CD14-positive monocyte (primary cell): Measurements from ENCODE around the gene LATS2. TPM values are rescaled to one million over a fixed set of nuclear protein-coding genes. Genes with fewer than 3 reads are reported as not detected.
"Not testable (repeated sequence)": the region's sequence is repeated elsewhere in the genome, so short reads cannot be mapped to it uniquely, and the experiment has no call there.

Source experiments
- DNase-seq, 3 donors: peaks; one replicate each; pipeline ENCODE4 v3.0.0-alpha.2; 2011 to 2022
- H2AFZ ChIP-seq: 2 replicates; pipeline ENCODE4 v1.6.0; 2012; ENCODE audit warnings: mild to moderate bottlenecking, low read depth, low read length, inconsistent platforms; ENCODE audit not compliant: insufficient read depth, poor library complexity, severe bottlenecking
- H3K27ac ChIP-seq, 2 donors: 1 replicate in 1 of 2; 2 replicates in 1 of 2; pipeline ENCODE4 v1.5.1; 2012 to 2013; ENCODE audit warnings: low read length in 2 of 2, control low read depth in 1 of 2, inconsistent platforms in 1 of 2, low read depth in 1 of 2, mild to moderate bottlenecking in 1 of 2
- H3K27me3 ChIP-seq, 2 donors: one replicate each; pipeline versions ENCODE4 v1.6.0 to v1.6.1; 2011 to 2013; ENCODE audit warnings: low read length in 2 of 2; ENCODE audit not compliant: control insufficient read depth in 2 of 2, insufficient read depth in 2 of 2
- H3K36me3 ChIP-seq, 2 donors: replicated peaks in 1 of 2; 1 replicate in 1 of 2; 2 replicates in 1 of 2; pipeline versions ENCODE4 v1.5.1 to v1.6.1; 2012 to 2013; ENCODE audit warnings: low read length in 2 of 2, control low read depth in 1 of 2, inconsistent platforms in 1 of 2, mild to moderate bottlenecking in 1 of 2; ENCODE audit not compliant: insufficient read depth in 2 of 2, control insufficient read depth in 1 of 2
- H3K4me1 ChIP-seq, 2 donors: 1 replicate in 1 of 2; 2 replicates in 1 of 2; pipeline versions ENCODE4 v1.5.1 to v1.6.1; 2012 to 2013; ENCODE audit warnings: low read length in 2 of 2, control low read depth in 1 of 2, inconsistent platforms in 1 of 2, mild to moderate bottlenecking in 1 of 2, moderate library complexity in 1 of 2; ENCODE audit not compliant: insufficient read depth in 2 of 2, control insufficient read depth in 1 of 2
- H3K4me2 ChIP-seq: replicated peaks from 2 replicates; pipeline ENCODE3; 2012; ENCODE audit warnings: low read length, moderate library complexity, mild to moderate bottlenecking; ENCODE audit not compliant: poor library complexity, severe bottlenecking; ENCODE audit errors: extremely low read depth
- H3K4me3 ChIP-seq, 3 experiments: fragments of 200-600 bp in 1 of 3; sonication (generic) in 1 of 3; replicated peaks in 1 of 3; 1 replicate in 2 of 3; 2 replicates in 1 of 3; pipeline ENCODE4 v1.5.1; 2011 to 2013; ENCODE audit warnings: low read length in 3 of 3, mild to moderate bottlenecking in 3 of 3, control low read depth in 2 of 3, low read depth in 2 of 3, inconsistent platforms in 1 of 3, moderate library complexity in 1 of 3
- H3K79me2 ChIP-seq: 2 replicates; pipeline ENCODE4 v1.6.0; 2012; ENCODE audit warnings: mild to moderate bottlenecking, control low read depth, inconsistent platforms, low read length, moderate library complexity; ENCODE audit not compliant: insufficient read depth
- H3K9ac ChIP-seq: 2 replicates; pipeline ENCODE4 v1.6.0; 2017; ENCODE audit warnings: low read length, mild to moderate bottlenecking; ENCODE audit not compliant: insufficient read depth, poor library complexity, severe bottlenecking
- H3K9me3 ChIP-seq, 2 donors: replicated peaks in 1 of 2; 1 replicate in 1 of 2; 2 replicates in 1 of 2; pipeline versions ENCODE4 v1.5.1 to v1.6.1; 2012 to 2013; ENCODE audit warnings: low read length in 2 of 2, control low read depth in 1 of 2; ENCODE audit not compliant: control insufficient read depth in 1 of 2, insufficient read depth in 1 of 2
- H4K20me1 ChIP-seq: 2 replicates; pipeline ENCODE4 v1.6.0; 2012; ENCODE audit warnings: mild to moderate bottlenecking, low read length, control low read depth, moderate library complexity; ENCODE audit not compliant: insufficient read depth
- H3K27ac Mint-ChIP-seq, 7 donors: one replicate each; pipeline ENCODE4 v1.8.0; 2020; ENCODE audit warnings: mild to moderate bottlenecking in 7 of 7, mixed read lengths in 7 of 7, moderate library complexity in 6 of 7, inconsistent platforms in 2 of 7
- H3K27me3 Mint-ChIP-seq, 3 donors: one replicate each; pipeline ENCODE4 v1.8.0; 2021 to 2022; ENCODE audit warnings: low read depth in 3 of 3, mild to moderate bottlenecking in 3 of 3, mixed read lengths in 3 of 3, moderate library complexity in 3 of 3, inconsistent platforms in 1 of 3
- H3K36me3 Mint-ChIP-seq, 2 donors: one replicate each; pipeline ENCODE4 v1.8.0; 2020; ENCODE audit warnings: mixed read lengths in 2 of 2, inconsistent platforms in 1 of 2, mild to moderate bottlenecking in 1 of 2
- H3K4me1 Mint-ChIP-seq: one replicate; pipeline ENCODE4 v1.8.0; 2020; ENCODE audit warnings: mild to moderate bottlenecking, mixed read lengths
- H3K4me3 Mint-ChIP-seq, 2 donors: one replicate each; pipeline ENCODE4 v1.8.0; 2020; ENCODE audit warnings: mild to moderate bottlenecking in 2 of 2, mixed read lengths in 2 of 2, moderate library complexity in 1 of 2
- H3K9me3 Mint-ChIP-seq, 7 donors: one replicate each; pipeline ENCODE4 v1.8.0; 2020 to 2022; ENCODE audit warnings: mixed read lengths in 7 of 7, mild to moderate bottlenecking in 6 of 7, moderate library complexity in 6 of 7, inconsistent platforms in 2 of 7
- CTCF ChIP-seq: fragments of 200-600 bp; IDR thresholded peaks from one replicate; pipeline ENCODE4 v1.8.0; 2022; ENCODE audit warnings: antibody characterized with exemption, mild to moderate bottlenecking
- WGBS: methylation state at CpG from one replicate; pipeline ENCODE4 v1.1.5; 2013; ENCODE audit warnings: missing lambda C conversion rate; ENCODE audit not compliant: insufficient coverage; 5-methylcytosine and 5-hydroxymethylcytosine counted together
- intact Hi-C, 2 donors: fragments of 100-400 bp; cut with micrococcal nuclease; formaldehyde crosslinking; loops; one replicate each; pipeline versions ENCODE4 v1.15.0 to v1.15.1; 2023
- polyA plus RNA-seq, 3 donors: library from polyadenylated mRNA; depleted of rRNA in 1 of 3; unstranded in 2 of 3; stranded (reverse) in 1 of 3; fragments of 300-500 nt in 2 of 3; fragments of >200 nt in 1 of 3; fragmentation: Illumina TruSeq in 2 of 3; gene quantifications; 1 replicate in 2 of 3; 2 replicates in 1 of 3; pipeline ENCODE4 v1.2.3, GENCODE V29; 2012 to 2021

The LATS2 gene
- polyA plus RNA-seq, 3 donors = 0.96 to 11.2 (median 1.0) TPM

DNA sequence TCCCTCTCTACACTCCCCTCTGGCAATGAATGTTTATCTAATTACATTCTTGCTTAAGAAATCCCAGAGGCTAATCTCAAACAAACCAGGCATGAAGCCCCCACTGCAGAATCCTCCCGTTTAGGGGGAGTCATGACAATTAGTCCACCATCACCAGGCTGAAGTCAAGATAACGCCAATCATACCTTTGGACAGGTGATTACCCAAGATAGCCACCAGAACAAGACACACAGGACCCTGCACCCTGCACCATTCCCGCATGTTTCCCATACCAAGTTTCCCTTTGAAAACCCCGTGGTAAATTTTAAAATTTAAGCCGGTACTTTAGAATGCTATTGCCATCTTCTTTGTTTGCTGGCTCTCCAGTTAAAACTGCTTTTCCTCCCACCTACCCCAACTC is 94.0 kb downstream of the LATS2 start:
- 95% methylated on average over 5 of the region's 5 CpGs for WGBS
- intact Hi-C loops = no loop called here
- Histone ChIP-seq H3K9ac (no peak overlapping the region), H2AFZ (no peak overlapping the region), H3K4me2 (no peak overlapping the region), H3K27me3 (no peaks in the 10 kb centered on the region), H3K27ac (no peak overlapping the region), H3K79me2 (no peaks in the 10 kb centered on the region), H3K9me3 (no peaks in the 10 kb centered on the region), H3K4me1 (no peaks in the 10 kb centered on the region), H3K4me3 (no peak overlapping the region), H3K36me3 (peaks cover under 1 to 3% of the 10 kb centered on the region in 2 donors), H4K20me1 (no peaks in the 10 kb centered on the region)
- DNase-seq = no peak
- Mint-ChIP-seq H3K36me3 (peaks cover 0 to 7% of the 10 kb centered on the region in 2 donors), H3K4me1 (peaks cover 6% of the 10 kb centered on the region), H3K4me3 (no peak overlapping the region), H3K27ac (peak overlapping the region in 1 of 7 donors; percentile 7), H3K27me3 (no peaks in the 10 kb centered on the region), H3K9me3 (peaks cover 0 to 6% (median 0%) of the 10 kb centered on the region in 7 donors)
- no peak for TF ChIP-seq CTCF

GRCh38 chr13:20964904-20965303 is 96.5 kb downstream of the LATS2 start:
- no peak overlapping the region for H3K4me3 ChIP-seq
- H2AFZ ChIP-seq = no peak overlapping the region
- DNase-seq = no peak
- H3K36me3 ChIP-seq = no peaks in the 10 kb centered on the region
- H3K27me3 ChIP-seq = no peaks in the 10 kb centered on the region
- no peaks in the 10 kb centered on the region for H3K4me1 ChIP-seq
- peaks cover 0 to 16% (median 2%) of the 10 kb centered on the region in 3 donors for H3K27me3 Mint-ChIP-seq
- intact Hi-C loops = no loop called here
- no peak overlapping the region for H3K4me3 Mint-ChIP-seq
- H3K9ac ChIP-seq = no peak overlapping the region
- no peaks in the 10 kb centered on the region for H3K36me3 Mint-ChIP-seq
- 100% methylated on average over 2 of the region's 3 CpGs for WGBS
- peaks cover 0 to 8% (median 1%) of the 10 kb centered on the region in 7 donors for H3K9me3 Mint-ChIP-seq
- H3K79me2 ChIP-seq = no peaks in the 10 kb centered on the region
- no peak overlapping the region for H3K27ac Mint-ChIP-seq
- TF ChIP-seq CTCF = no peak
- peaks cover 12% of the 10 kb centered on the region for H3K4me1 Mint-ChIP-seq
- H3K4me2 ChIP-seq = no peak overlapping the region
- H3K9me3 ChIP-seq = no peaks in the 10 kb centered on the region
- no peak overlapping the region for H3K27ac ChIP-seq
- H4K20me1 ChIP-seq = no peaks in the 10 kb centered on the region

DNA sequence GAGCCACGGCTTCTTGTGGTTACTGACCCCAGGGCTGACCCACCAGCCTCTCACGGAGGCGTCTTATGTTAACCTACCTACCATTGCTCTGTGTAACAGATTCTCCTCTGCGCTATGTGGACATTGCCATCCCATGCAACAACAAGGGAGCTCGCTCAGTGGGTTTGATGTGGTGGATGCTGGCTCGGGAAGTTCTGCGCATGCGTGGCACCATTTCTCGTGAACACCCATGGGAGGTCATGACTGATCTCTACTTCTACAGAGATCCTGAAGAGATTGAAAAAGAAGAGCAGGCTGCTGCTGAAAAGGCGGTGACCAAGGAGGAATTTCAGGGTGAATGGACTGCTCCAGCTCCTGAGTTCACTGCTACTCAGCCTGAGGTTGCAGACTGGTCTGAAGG is 99.7 kb downstream of the LATS2 start:
- H3K27ac ChIP-seq, H3K9me3 Mint-ChIP-seq, H3K9ac ChIP-seq, H3K4me1 ChIP-seq, DNase-seq, H3K4me2 ChIP-seq, intact Hi-C loops, H3K27me3 ChIP-seq, H3K4me3 ChIP-seq, H3K9me3 ChIP-seq, H3K36me3 Mint-ChIP-seq, H4K20me1 ChIP-seq, H3K27ac Mint-ChIP-seq, H3K36me3 ChIP-seq, H3K79me2 ChIP-seq, H3K4me3 Mint-ChIP-seq, H2AFZ ChIP-seq: not testable (repeated sequence)
- WGBS = no CpG with 5 or more reads among the region's 10 CpGs
- Mint-ChIP-seq H3K27me3 (peaks cover 0 to 16% (median 2%) of the 10 kb centered on the region in 3 donors), H3K4me1 (peaks cover 14% of the 10 kb centered on the region)
